Fibroblast of the conjunctiva (primary cell): ENCODE results near the gene COX19.

Experiments
- DNase-seq: peaks from one replicate; pipeline ENCODE4 v3.0.0-alpha.2; 2010; ENCODE audit warnings: low read depth

Gene COX19, protein sequence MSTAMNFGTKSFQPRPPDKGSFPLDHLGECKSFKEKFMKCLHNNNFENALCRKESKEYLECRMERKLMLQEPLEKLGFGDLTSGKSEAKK

DNA sequence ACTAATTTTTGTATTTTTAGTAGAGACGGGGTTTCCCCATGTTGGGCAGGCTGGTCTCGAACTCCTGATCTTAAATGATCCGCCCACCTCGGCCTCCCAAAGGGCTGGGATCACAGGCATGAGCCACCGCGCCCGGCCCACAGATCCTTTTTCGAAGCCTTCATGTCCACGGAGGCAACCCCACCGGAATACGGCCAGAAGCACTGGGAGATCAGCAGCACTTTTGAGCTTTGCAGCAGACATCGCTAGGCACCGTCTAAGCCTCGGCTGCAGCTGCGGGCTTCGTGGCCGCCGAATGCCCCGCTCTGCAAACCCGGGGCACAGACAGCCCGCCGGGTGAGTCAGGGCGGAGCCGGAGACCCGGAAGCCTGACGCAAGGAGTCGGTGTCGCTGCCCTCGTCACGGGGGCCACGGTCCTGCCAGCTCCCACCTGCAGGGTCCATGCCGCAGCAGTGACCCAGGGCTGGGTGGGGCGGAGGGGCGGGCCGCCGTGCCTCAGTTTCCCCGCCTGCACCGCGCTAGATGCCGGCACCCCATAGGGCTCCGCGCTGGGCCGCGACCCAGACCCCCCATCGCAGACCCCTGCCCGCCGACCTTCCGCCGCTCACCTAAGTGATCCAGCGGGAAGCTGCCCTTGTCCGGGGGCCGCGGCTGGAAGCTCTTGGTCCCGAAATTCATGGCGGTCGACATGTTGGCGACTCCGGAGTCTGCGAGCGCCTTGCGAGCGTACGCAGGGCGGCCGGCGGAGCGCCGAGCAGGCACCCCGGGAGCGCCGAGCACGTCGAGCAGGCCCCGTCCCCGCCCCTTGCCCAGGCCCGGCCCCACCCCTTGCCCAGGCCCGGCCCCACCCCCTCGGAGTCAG lies at the start of gene COX19:
Gene COX19, minus strand, starts transcription at position 730 of the 862 bp plus-strand sequence. Its CDS starts 40 bp downstream, at position 690.
- DNase-seq = peak; percentile 73

GRCh38 chr7:1024331-1024841 lies 49.0 kb upstream of the COX19 start:
- no peak for DNase-seq

GRCh38 chr7:1022801-1023465 lies 47.6 kb upstream of the COX19 start:
- no peak for DNase-seq

DNA sequence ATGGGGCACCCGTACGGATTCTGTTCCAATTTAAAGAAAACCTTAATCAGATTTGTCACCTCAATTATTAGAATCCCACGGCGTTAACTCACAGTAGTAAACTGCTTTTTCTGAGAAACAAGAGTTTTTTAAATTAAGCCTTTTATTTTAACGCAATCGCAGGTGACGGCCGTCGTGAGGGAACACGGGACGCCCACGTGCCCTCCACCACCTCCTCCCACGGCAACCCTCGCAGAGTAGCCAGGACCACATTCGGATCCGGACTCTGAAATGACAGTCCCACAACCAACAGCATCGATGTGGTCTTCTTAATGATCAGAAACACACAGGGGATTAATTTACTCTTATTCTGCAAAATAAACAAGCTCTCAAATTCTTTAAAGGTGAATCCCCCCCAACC lies 47.0 kb upstream of the COX19 start:
- DNase-seq = no peak

GRCh38 chr7:1021931-1022330 lies 46.6 kb upstream of the COX19 start:
- DNase-seq = no peak

DNA sequence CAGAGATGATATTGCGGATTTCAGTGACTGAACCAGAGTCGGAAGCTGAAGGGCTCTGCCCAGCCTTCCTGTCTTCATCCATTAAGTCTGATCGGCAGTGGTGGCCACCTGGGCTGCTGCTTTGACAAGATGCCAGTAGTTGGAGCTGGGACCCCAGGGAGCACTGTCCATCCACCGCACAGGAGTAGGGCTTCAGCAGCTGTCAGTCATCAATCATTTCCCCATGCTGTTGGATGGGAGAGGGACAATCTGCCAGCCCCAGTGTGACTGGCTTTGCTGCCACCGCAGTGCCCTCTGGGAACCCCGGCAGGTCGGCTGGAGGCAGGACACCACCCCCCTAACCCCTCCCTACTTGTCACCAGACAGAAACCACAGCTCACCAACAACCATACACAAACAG lies 46.0 kb upstream of the COX19 start:
- DNase-seq = no peak

GRCh38 chr7:1020849-1021251 lies 45.5 kb upstream of the COX19 start:
- no peak for DNase-seq

- no peak for DNase-seq
Observed at GRCh38 chr7:1019789-1020610, 44.7 kb upstream of the COX19 start.

DNA sequence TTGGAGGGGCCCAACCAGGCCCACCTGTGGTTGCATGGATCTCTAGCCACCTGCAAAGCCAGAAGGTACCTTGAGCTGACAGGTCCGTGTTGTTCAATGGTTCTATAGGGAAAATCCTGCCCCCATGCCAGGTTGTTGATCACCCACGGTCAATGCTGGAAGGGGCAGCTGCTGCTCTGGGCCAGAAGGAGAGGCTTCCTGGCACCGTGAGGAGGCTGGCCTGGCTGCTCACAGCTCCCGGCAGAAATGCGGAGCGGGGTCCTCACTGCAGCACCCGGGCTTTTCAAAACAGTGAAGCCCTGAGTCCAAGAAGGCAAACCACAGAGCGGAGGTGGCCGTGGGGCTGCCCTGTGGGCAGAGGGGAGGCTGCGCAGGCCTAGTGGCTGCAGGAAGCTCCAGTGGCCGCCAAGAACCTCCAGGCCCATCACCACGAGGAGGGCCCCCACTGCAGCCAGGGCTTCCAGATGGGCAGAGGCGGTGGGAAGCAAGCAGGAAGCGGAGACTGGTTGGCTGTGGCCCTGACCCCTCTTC lies 44.0 kb upstream of the COX19 start:
- DNase-seq = no peak

- DNase-seq = no peak
Observed at GRCh38 chr7:1018334-1018695, 43.0 kb upstream of the COX19 start.

DNA sequence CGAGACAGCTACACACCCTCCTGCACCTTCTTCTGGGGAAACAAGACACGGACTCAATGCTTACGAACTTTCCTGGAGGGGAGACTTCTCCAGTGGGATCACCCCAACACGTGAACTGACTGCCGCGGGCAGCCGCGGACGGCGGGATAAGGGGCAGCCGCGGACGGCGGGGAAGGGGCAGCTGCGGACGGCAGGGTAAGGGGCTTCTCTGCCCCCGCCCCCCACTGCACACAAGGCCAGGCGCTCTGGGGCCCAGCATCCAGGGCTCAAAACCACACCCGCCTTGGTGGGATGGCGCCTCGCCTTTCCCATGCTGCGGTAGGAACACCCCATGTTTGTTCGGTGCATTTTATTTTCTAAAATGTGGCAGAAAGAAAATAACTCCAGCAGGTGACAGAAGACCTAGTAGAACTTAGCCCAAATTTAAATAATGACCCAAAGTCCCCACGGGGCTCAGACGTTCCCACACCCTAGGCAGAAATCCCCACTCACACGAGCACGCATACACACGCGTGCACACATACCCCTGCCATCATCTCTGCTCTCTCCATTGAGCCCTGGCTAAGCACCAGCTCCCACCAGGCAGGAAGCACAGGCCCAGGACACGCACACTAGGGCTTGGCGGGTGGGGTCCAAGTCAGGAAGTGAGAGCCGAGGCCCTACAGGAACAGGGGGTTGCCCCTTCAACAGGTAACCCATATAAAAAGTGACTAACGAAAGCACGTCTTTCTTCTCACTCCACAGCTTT lies 42.4 kb upstream of the COX19 start:
- DNase-seq = no peak

DNA sequence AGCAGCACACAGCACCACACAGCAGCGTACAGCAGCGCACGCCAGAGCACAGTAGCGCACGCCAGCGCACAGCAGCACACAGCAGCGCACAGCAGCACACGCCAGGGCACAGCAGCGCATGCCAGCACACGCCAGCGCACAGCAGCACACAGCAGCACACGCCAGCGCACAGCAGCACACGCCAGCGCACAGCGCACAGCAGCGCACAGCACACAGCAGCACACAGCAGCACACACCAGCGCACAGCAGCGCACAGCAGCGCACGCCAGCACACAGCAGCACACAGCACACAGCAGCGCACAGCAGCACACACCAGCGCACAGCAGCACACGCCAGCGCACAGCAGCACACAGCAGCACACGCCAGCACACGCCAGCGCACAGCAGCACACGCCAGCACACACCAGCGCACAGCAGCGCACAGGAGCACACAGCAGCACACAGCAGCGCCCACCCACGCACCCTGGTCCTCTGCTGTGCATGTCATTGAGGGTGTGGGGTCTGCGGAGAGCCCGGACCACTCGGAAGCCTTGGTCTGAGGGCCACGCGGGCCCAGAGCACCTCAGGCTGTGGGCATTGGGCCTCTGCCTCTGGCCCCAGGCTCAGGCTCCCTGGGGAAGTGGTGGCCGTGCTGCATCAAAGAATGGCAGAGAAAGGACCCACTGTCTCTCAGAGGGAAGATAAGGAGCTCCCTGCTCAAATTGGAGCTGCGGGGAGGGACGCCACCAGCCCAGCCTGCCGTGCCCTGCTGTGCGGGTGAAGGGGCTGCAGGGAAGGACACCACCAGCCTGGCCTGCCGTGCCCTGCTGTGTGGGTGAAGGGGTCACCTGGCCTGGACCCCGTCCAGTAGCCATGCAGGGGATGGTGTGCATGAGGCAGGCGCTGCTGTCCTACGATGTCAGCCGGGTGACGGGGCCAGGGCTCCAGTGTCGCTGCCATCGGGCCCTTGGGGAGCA lies 41.5 kb upstream of the COX19 start:
- no peak for DNase-seq

GRCh38 chr7:1015196-1016121 lies 40.1 kb upstream of the COX19 start:
- DNase-seq = no peak

GRCh38 chr7:1014681-1015080 lies 39.3 kb upstream of the COX19 start:
- DNase-seq = no peak

GRCh38 chr7:1013581-1013980 lies 38.2 kb upstream of the COX19 start:
- DNase-seq = no peak

DNA sequence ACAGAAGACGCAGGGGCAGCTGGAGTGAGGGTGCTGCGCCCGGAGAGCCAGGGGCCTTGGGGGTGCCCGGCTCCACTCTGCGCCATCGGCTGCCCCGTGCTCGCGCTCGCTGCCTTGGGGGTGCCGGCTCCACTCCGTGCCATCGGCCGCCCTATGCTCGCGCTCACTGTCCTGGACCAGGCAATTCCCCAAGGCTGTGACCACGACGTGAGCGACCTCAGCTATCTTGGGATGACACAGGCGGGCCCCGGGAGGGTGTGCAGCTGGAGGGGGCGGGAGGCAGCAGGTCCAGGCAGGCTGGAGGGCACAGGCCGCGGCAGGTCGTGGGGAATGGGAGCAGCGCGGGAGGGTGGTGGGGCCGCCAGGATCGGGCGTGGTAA lies 37.4 kb upstream of the COX19 start:
- no peak for DNase-seq

GRCh38 chr7:1012004-1012715 lies 36.8 kb upstream of the COX19 start:
- DNase-seq = no peak

DNA sequence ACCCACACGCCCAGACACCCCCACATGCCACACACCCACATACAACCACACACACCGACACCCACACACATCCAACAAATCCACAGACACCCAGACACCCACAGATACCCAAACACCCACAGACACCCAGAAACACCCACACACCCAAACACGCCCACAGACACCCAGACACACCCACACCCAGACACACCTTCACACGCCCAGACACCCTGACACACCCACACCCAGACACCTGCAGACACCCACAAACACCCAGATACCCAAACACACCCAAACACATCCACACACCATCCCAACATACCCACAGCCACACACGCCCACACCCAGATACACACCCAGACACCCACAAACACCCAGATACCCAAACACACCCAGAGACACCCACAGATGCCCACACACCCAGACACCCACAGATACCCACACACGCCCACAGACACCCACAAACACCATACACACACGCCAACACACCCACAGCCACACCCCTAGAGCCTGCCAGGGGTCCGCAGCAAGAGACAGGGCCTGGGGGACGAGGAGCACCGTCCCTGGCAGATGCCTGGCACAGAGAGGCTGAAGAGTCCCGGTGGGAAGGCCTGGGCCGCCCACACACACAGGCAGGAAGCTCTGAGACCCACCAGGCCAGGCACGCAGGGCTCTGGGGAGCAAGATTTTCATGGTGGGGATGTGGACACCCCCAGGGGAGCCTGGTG lies 36.1 kb upstream of the COX19 start:
- DNase-seq = no peak
